ENCODE data around the gene CYTH3. TPM values are rescaled to one million over a fixed set of nuclear protein-coding genes. Genes with fewer than 3 reads are reported as not detected.

Gene CYTH3
- total and polyA plus RNA-seq, 5 donors = 23.5 to 40.2 (median 29.1) TPM

DNA sequence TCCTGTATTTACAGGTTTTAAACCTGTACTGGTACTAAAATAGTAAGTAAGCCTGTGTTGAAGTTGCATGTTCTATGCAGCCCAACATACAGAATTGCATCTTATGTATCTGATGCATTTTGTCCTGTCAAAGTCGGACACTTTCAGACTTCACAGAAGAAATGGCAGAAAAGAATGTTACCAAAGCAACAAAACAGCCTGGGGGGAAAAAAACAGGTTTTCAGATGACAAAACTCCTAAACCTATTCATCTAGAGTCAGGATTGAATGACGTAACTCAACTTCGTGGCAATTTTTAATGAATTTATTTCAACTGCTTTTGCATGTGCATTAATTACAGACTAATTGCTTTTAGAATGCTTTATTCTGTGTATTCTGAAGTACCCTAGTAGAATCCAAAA lies 28.4 kb downstream of the CYTH3 start:
- no peak for DNase-seq
- H3K4me1 ChIP-seq (ENCODE audit: control insufficient read depth, insufficient read depth, low read length) = peaks cover 6% of the 10 kb centered on the region
- no peak for ATAC-seq
- H3K9me3 ChIP-seq (ENCODE audit: control insufficient read depth, low read length) = no peaks in the 10 kb centered on the region
- WGBS = 91% methylated on average over 3 of the region's 3 CpGs
- H3K27me3 ChIP-seq (ENCODE audit: control insufficient read depth, insufficient read depth) = no peaks in the 10 kb centered on the region
- intact Hi-C loops (cut with DNase I) = no loop called here
- no peak overlapping the region for H3K27ac ChIP-seq (ENCODE audit: low read length)
- H3K4me3 ChIP-seq (ENCODE audit: low read length) = no peak overlapping the region

DNA sequence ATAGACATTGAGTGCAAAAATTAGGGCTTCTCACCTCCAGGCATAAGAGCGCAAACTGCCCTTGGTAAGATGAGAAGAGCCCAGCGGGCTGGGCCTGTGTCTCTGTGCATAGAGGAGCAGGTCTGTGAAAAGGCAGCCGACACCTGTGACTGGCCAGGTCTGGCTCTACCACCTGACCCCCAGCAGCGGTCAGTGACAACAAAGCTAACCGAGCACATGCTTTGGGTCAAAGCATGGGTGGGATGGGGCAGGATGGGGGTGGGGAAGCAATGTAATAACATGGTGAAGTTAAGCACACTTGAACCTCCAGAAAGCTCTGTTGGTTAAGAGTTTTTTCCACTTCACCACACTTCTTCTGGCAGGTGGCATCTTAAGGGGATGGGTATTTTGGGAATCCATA lies 29.3 kb downstream of the CYTH3 start:
- Histone ChIP-seq H3K4me3 (ENCODE audit: low read length) (no peak overlapping the region), H3K9me3 (ENCODE audit: control insufficient read depth, low read length) (no peaks in the 10 kb centered on the region), H3K27ac (ENCODE audit: low read length) (no peak overlapping the region), H3K4me1 (ENCODE audit: control insufficient read depth, insufficient read depth, low read length) (peaks cover 2% of the 10 kb centered on the region), H3K27me3 (ENCODE audit: control insufficient read depth, insufficient read depth) (no peaks in the 10 kb centered on the region)
- ATAC-seq (no peak), DNase-seq (no peak)
- intact Hi-C loops (cut with DNase I) = no loop called here
- WGBS = 98% methylated on average over 5 of the region's 5 CpGs

DNA sequence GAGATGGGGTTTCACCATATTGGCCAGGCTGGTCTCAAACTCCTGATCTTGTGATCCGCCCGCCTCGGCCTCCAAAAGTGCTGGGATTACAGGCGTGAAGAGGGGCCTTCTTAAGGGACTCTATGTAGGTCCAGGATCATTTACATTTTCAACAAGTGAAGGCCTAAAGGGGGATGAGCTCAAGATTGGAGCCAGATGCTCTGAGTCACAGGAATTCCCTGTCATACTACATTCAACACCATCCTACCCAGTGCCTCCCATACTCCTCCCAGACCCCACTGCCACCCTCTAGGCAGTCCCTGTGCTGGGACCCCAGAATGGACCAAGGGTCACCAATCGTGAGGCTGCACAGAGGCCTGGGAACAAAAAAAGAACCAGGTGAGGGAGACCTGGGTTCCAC lies 29.9 kb downstream of the CYTH3 start:
- ATAC-seq = peak in 1 of 2 donors; percentile 47
- no peaks in the 10 kb centered on the region for H3K9me3 ChIP-seq (ENCODE audit: control insufficient read depth, low read length)
- DNase-seq = no peak
- intact Hi-C loops (cut with DNase I) = no loop called here
- peaks cover 2% of the 10 kb centered on the region for H3K4me1 ChIP-seq (ENCODE audit: control insufficient read depth, insufficient read depth, low read length)
- H3K27me3 ChIP-seq (ENCODE audit: control insufficient read depth, insufficient read depth) = no peaks in the 10 kb centered on the region
- 93% methylated on average over 5 of the region's 5 CpGs for WGBS
- no peak overlapping the region for H3K27ac ChIP-seq (ENCODE audit: low read length)
- no peak overlapping the region for H3K4me3 ChIP-seq (ENCODE audit: low read length)

DNA sequence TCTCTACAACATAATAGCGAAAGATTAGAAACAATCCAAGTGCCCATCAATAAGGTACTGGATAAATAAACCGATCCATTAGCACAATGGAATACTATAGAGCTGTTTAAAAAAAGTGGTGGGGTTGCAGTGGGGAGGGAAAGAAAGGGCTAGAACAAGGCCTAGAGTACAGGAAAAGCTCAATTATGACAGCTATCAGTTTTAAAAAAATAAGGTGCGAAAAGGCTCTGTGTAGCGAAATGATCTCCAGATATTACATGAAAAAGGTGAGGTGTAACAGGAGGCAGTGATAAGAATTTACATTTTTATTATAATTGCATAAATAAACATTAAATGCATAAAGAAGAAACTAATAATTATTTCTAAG lies 30.8 kb downstream of the CYTH3 start:
- Histone ChIP-seq H3K27me3 (ENCODE audit: control insufficient read depth, insufficient read depth) (no peaks in the 10 kb centered on the region), H3K4me3 (ENCODE audit: low read length) (no peak overlapping the region), H3K4me1 (ENCODE audit: control insufficient read depth, insufficient read depth, low read length) (peaks cover 2% of the 10 kb centered on the region), H3K9me3 (ENCODE audit: control insufficient read depth, low read length) (no peaks in the 10 kb centered on the region), H3K27ac (ENCODE audit: low read length) (no peak overlapping the region)
- intact Hi-C loops (cut with DNase I) = no loop called here
- no peak for DNase-seq
- 99% methylated on average over 4 of the region's 4 CpGs for WGBS
- ATAC-seq = no peak

DNA sequence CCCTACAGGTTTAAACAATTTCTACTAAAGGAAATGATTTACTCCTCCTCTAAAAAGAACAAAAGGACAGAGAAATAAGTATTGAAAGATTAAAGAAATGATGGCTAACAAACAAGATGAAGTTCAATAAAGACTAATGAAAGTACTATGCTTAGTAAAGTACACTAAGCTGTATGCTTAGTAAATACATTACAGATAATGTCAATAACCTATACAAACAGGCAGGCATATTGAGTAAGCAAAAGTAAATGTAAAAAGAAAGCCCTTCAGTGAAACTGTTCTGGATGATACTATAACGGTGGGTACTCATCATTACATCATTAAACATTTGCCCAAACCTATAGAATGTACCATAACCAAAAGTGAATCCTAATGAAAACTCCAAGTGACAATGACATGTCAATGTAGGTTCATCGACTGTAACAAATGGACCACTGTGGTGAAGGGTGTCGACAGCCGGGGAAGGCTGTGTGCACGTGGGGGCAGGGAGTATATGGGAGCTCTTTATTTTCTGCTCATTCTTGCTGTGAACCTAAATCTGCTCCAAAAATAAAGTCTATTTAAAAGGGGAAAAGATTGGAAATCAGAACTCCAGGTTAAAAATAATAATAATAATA lies 34.0 kb downstream of the CYTH3 start:
- no peak for ATAC-seq
- intact Hi-C loops (cut with DNase I) = no loop called here
- H3K9me3 ChIP-seq (ENCODE audit: control insufficient read depth, low read length) = no peaks in the 10 kb centered on the region
- no peaks in the 10 kb centered on the region for H3K4me1 ChIP-seq (ENCODE audit: control insufficient read depth, insufficient read depth, low read length)
- H3K4me3 ChIP-seq (ENCODE audit: low read length) = no peak overlapping the region
- 80% methylated on average over 5 of the region's 5 CpGs for WGBS
- H3K27ac ChIP-seq (ENCODE audit: low read length) = no peak overlapping the region
- no peaks in the 10 kb centered on the region for H3K27me3 ChIP-seq (ENCODE audit: control insufficient read depth, insufficient read depth)
- no peak for DNase-seq

DNA sequence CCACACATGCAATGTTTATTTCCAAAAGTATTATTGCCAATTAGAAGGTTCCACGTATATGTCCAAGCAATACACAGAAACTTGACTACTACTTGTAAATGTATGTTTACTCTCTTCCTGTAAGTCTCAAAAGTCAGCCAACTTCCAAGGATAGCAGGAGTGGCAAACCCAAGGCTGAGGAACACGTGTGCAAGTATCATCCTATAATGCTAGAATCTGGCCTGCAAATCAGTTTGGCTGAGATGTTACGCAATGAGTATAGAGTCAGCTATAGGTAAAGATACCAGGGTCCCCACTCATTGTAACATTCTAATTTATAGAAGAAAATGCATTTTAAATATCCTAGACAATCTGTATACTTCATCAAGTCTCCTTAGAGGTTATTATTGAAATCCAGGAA lies 34.7 kb downstream of the CYTH3 start:
- WGBS = 80% methylated on average over 3 of the region's 3 CpGs
- intact Hi-C loops (cut with DNase I) = no loop called here
- H3K9me3 ChIP-seq (ENCODE audit: control insufficient read depth, low read length) = no peaks in the 10 kb centered on the region
- no peak for DNase-seq
- ATAC-seq = no peak
- H3K4me1 ChIP-seq (ENCODE audit: control insufficient read depth, insufficient read depth, low read length) = no peaks in the 10 kb centered on the region
- no peak overlapping the region for H3K4me3 ChIP-seq (ENCODE audit: low read length)
- H3K27me3 ChIP-seq (ENCODE audit: control insufficient read depth, insufficient read depth) = no peaks in the 10 kb centered on the region
- no peak overlapping the region for H3K27ac ChIP-seq (ENCODE audit: low read length)

DNA sequence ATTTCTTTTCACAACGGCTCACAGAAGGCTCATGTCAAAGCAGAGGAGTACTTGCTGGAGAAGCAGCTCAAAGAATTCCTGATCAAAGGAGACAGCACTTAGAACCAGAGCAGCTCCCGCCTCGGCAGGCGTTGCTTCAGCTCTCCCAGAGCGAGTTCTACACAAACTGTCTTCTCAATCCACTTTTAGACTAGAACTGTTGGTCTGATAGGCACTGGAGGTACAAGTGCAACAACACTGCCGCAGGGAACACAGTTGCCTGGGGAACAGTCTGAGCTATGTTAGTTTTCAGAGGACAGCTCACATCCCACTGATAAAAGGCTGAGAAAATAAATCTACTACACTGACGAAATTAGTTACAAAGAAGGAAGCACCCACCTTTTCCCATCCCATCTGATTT lies 35.4 kb downstream of the CYTH3 start:
- peak overlapping the region; percentile 18 for H3K27ac ChIP-seq (ENCODE audit: low read length)
- peaks cover 5% of the 10 kb centered on the region for H3K4me1 ChIP-seq (ENCODE audit: control insufficient read depth, insufficient read depth, low read length)

DNA sequence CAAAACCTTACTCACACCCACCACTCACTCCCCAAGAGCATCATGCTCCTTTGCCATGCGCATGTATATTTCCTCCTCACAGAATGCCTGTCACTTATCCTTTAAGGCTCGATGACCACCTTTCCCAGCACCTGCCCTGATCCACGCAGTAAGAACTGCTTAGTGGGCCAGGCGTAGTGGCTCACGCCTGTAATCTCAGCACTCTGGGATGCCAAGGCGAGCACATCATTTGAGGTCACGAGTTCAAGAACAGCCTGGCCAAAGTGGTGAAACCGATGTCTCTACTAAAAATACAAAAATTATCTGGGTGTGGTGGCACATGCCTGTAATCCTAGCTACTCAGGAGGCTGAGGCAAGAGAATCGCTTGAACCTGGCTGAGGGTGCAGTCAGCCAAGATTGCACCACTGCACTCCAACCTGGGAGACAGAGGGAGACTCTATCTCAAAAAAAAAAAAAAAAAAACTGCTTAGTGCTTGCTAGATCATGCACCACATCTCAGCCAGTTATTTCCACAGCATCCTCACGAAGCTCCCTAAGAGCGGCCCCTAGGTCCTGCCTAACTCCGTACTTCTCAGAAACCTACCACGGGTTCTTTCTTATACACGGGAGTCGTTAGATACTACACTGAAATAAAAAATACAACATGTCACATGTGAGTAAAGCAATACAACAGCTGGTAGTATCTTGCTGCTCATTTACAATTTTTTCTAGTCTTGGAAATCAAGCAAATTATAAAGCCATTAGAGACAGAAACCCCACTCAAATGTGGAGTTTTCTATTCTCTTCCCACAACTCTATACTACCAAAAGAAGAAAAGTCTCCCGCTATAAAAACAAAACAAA lies 37.2 kb downstream of the CYTH3 start:
- no peak overlapping the region for H3K4me3 ChIP-seq (ENCODE audit: low read length)
- intact Hi-C loops (cut with DNase I) = no loop called here
- no peaks in the 10 kb centered on the region for H3K9me3 ChIP-seq (ENCODE audit: control insufficient read depth, low read length)
- no peaks in the 10 kb centered on the region for H3K27me3 ChIP-seq (ENCODE audit: control insufficient read depth, insufficient read depth)
- WGBS = 74% methylated on average over 16 of the region's 16 CpGs
- no peak for DNase-seq
- no peak overlapping the region for H3K27ac ChIP-seq (ENCODE audit: low read length)
- H3K4me1 ChIP-seq (ENCODE audit: control insufficient read depth, insufficient read depth, low read length) = peaks cover 8% of the 10 kb centered on the region
- ATAC-seq = no peak

More for the DNA sequence above, 35.4 kb downstream of the CYTH3 start:
- intact Hi-C loops (cut with DNase I) = no loop called here
- peak in 2 of 3 donors; percentile 48 to 66 for DNase-seq
- no peak overlapping the region for H3K4me3 ChIP-seq (ENCODE audit: low read length)
- peak; percentile 70 to 86 for ATAC-seq
- H3K9me3 ChIP-seq (ENCODE audit: control insufficient read depth, low read length) = no peaks in the 10 kb centered on the region
- no peaks in the 10 kb centered on the region for H3K27me3 ChIP-seq (ENCODE audit: control insufficient read depth, insufficient read depth)
- WGBS = 54% methylated on average over 7 of the region's 7 CpGs

DNA sequence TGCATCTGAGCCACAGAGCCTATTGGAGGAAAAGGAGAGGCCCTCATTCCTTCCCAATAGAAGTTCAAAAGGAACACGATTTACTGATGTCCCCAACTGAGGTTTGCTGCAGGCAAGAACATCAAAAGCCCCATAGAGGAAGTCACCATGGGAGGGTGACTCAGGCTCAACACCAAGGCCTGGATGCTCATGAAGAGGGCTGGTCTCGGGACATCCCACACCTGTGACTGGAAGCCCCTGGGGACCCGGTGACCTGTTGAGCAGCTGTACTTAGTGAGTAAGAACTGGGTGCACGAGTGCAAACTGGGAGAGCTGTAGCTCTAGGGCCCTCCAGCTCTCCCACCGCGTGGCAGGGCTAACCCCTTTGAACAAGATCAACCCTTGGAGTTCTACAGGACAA lies 38.0 kb downstream of the CYTH3 start:
- peaks cover 8% of the 10 kb centered on the region for H3K4me1 ChIP-seq (ENCODE audit: control insufficient read depth, insufficient read depth, low read length)
- intact Hi-C loops (cut with DNase I) = no loop called here
- no peak for ATAC-seq

DNA sequence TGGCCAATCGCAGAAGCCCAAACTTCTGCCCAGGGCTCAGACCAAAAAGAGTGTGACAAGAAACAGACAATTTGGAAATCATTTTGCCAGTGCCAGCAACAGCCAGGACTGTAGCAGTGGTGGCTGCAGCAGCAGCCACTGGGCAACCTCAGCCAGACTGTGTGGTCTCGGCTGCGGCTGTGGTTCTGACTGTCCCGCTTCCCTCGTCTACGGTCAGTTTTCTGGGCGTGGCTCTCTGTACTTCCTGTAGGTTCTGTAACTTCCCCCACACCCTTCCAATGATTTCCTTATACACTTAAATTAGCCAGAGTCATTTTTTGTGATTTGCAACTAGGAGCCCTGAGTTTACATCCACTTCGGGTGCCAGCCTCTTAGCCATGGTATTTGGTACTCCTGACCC lies 39.9 kb downstream of the CYTH3 start:
- Histone ChIP-seq H3K27me3 (ENCODE audit: control insufficient read depth, insufficient read depth) (no peaks in the 10 kb centered on the region), H3K27ac (ENCODE audit: low read length) (peak overlapping the region; percentile 56), H3K4me1 (ENCODE audit: control insufficient read depth, insufficient read depth, low read length) (peaks cover 12% of the 10 kb centered on the region), H3K4me3 (ENCODE audit: low read length) (no peak overlapping the region), H3K9me3 (ENCODE audit: control insufficient read depth, low read length) (no peaks in the 10 kb centered on the region)
- ATAC-seq (peak; percentile 42 to 78), DNase-seq (peak; percentile 67 to 85 (median 74))
- intact Hi-C loops (cut with DNase I) = no loop called here
- 60% methylated on average over 8 of the region's 8 CpGs for WGBS

More for the DNA sequence above, 38.0 kb downstream of the CYTH3 start:
- no peak for DNase-seq
- no peak overlapping the region for H3K4me3 ChIP-seq (ENCODE audit: low read length)
- H3K27me3 ChIP-seq (ENCODE audit: control insufficient read depth, insufficient read depth) = no peaks in the 10 kb centered on the region
- 94% methylated on average over 6 of the region's 6 CpGs for WGBS
- no peak overlapping the region for H3K27ac ChIP-seq (ENCODE audit: low read length)
- H3K9me3 ChIP-seq (ENCODE audit: control insufficient read depth, low read length) = no peaks in the 10 kb centered on the region

DNA sequence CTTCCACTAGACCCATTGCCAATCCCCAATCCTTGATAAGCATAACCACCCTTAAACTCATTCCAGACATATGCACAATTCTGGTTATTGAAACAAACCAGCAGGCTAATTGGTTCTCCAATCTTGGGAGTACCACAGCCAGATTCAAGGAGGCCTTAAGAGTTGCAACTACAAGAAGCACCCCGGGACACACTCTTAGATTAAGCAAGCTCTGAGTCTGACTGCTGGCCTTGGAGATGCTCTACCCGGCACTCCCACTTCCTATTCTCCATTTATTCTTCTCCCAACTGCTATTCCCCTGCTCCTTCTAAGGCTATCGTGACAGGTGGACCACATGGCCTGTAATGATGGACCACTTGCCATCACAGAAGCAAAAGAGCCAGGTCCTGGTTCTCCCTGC lies 40.3 kb downstream of the CYTH3 start:
- intact Hi-C loops (cut with DNase I) = no loop called here
- Histone ChIP-seq H3K4me1 (ENCODE audit: control insufficient read depth, insufficient read depth, low read length) (peaks cover 14% of the 10 kb centered on the region), H3K27ac (ENCODE audit: low read length) (peak overlapping the region; percentile 42), H3K9me3 (ENCODE audit: control insufficient read depth, low read length) (no peaks in the 10 kb centered on the region), H3K4me3 (ENCODE audit: low read length) (no peak overlapping the region), H3K27me3 (ENCODE audit: control insufficient read depth, insufficient read depth) (no peaks in the 10 kb centered on the region)
- no peak for DNase-seq
- no peak for ATAC-seq
- 52% methylated on average over 3 of the region's 3 CpGs for WGBS

Data from right cardiac atrium (tissue), 5 donors.